CD4-positive, CD25-positive, alpha-beta regulatory T cell (primary cell): ENCODE results near the gene KHNYN. TPM values are rescaled to one million over a fixed set of nuclear protein-coding genes. Genes with fewer than 3 reads are reported as not detected.
"Not testable (repeated sequence)": the region's sequence is repeated elsewhere in the genome, so short reads cannot be mapped to it uniquely, and the experiment has no call there.

Experiments
- ATAC-seq, 2 donors: fragments of 150-1000 bp; cut with Tn5 transposase; one replicate each; pipeline ENCODE4 v1.10.0; 2021; ENCODE audit warnings: low read depth in 2 of 2, moderate number of reproducible peaks in 2 of 2, moderate library complexity in 1 of 2
- DNase-seq, 3 donors: peaks; one replicate each; pipeline versions ENCODE4 v3.0.0 to v3.0.0-alpha.2; 2012 to 2022; ENCODE audit warnings: mixed read lengths in 1 of 3
- H3K27ac ChIP-seq: one replicate; pipeline ENCODE4 v1.7.0; 2013; ENCODE audit warnings: mild to moderate bottlenecking, low read length; ENCODE audit not compliant: insufficient read depth, poor library complexity, severe bottlenecking
- H3K27me3 ChIP-seq: one replicate; pipeline ENCODE4 v1.7.0; 2013; ENCODE audit warnings: low read length; ENCODE audit not compliant: control insufficient read depth, insufficient read depth
- H3K36me3 ChIP-seq: one replicate; pipeline ENCODE4 v1.7.0; 2013; ENCODE audit warnings: mild to moderate bottlenecking, low read length, moderate library complexity; ENCODE audit not compliant: control insufficient read depth, insufficient read depth
- H3K4me1 ChIP-seq: 2 replicates; pipeline ENCODE4 v1.7.0; 2013; ENCODE audit warnings: mild to moderate bottlenecking, low read length; ENCODE audit not compliant: insufficient read depth, control insufficient read depth, poor library complexity, severe bottlenecking
- H3K4me3 ChIP-seq: one replicate; pipeline ENCODE4 v1.7.0; 2013; ENCODE audit warnings: low read depth, mild to moderate bottlenecking, low read length, moderate library complexity
- H3K9me3 ChIP-seq, 2 experiments: 1 replicate in 1 of 2; 2 replicates in 1 of 2; pipeline ENCODE4 v1.7.0; 2013; ENCODE audit warnings: low read length in 2 of 2, mild to moderate bottlenecking in 1 of 2, moderate library complexity in 1 of 2; ENCODE audit not compliant: control insufficient read depth in 2 of 2
- H3K27ac Mint-ChIP-seq, 3 donors: one replicate each; pipeline ENCODE4 v1.8.0; 2020 to 2022; ENCODE audit warnings: mild to moderate bottlenecking in 3 of 3, mixed read lengths in 3 of 3, moderate library complexity in 2 of 3
- H3K27me3 Mint-ChIP-seq: one replicate; pipeline ENCODE4 v1.8.0; 2022; ENCODE audit warnings: mild to moderate bottlenecking, mixed read lengths
- H3K36me3 Mint-ChIP-seq: one replicate; pipeline ENCODE4 v1.8.0; 2020; ENCODE audit warnings: mixed read lengths
- H3K4me1 Mint-ChIP-seq, 4 donors: one replicate each; pipeline ENCODE4 v1.8.0; 2020 to 2022; ENCODE audit warnings: mixed read lengths in 4 of 4, mild to moderate bottlenecking in 1 of 4
- H3K4me3 Mint-ChIP-seq, 4 donors: one replicate each; pipeline ENCODE4 v1.8.0; 2020 to 2022; ENCODE audit warnings: mild to moderate bottlenecking in 4 of 4, mixed read lengths in 4 of 4, moderate library complexity in 3 of 4
- H3K9me3 Mint-ChIP-seq, 7 donors: one replicate each; pipeline ENCODE4 v1.8.0; 2020 to 2022; ENCODE audit warnings: mixed read lengths in 7 of 7, mild to moderate bottlenecking in 3 of 7, moderate library complexity in 2 of 7
- polyA plus RNA-seq, 4 donors: library from polyadenylated mRNA; unstranded; fragments of 300-500 nt; fragmentation: Illumina TruSeq; gene quantifications; one replicate each; pipeline ENCODE4 v1.2.3, GENCODE V29; 2021
- total RNA-seq: library from RNA; stranded (reverse); gene quantifications from one replicate; pipeline ENCODE4 v1.2.3, GENCODE V29; 2022

Gene KHNYN
- total RNA-seq = 139 TPM
- 10 to 100 TPM; 12.4 to 16.5 (median 15.0) TPM for polyA plus RNA-seq

GRCh38 chr14:24429395-24430142 lies at the start of gene KHNYN, which contains the start of gene CBLN3:
Gene KHNYN, plus strand, starts transcription at chr14:24429954. Its CDS starts 777 bp downstream, at chr14:24430731.
Gene CBLN3, minus strand, starts transcription at chr14:24429668. Its CDS starts 614 bp downstream, at chr14:24429054.
- DNase-seq = peak; percentile 81 to 93 (median 89)
- peak within 1 kb of the TSS; percentile 91 for H3K4me3 ChIP-seq
- peaks cover 21% of the 10 kb centered on the region for H3K36me3 ChIP-seq
- peak within 1 kb of the TSS; percentile 93 to 98 (median 97) for H3K27ac Mint-ChIP-seq
- H3K4me1 Mint-ChIP-seq = peaks cover 0 to 56% (median 37%) of the 10 kb centered on the region in 4 donors
- H3K4me3 Mint-ChIP-seq = peak within 1 kb of the TSS; percentile 83 to 95 (median 93)
- no peaks in the 10 kb centered on the region for H3K27me3 ChIP-seq
- no peaks in the 10 kb centered on the region for H3K9me3 Mint-ChIP-seq
- H3K27ac ChIP-seq = peak within 1 kb of the TSS; percentile 95
- H3K27me3 Mint-ChIP-seq = no peaks in the 10 kb centered on the region
- no peaks in the 10 kb centered on the region for H3K9me3 ChIP-seq
- H3K4me1 ChIP-seq = peaks cover 32% of the 10 kb centered on the region
- H3K36me3 Mint-ChIP-seq = peaks cover 13% of the 10 kb centered on the region
- ATAC-seq = peak; percentile 81 to 84

GRCh38 chr14:24381363-24382063 lies 48.2 kb upstream of the KHNYN start:
- H3K4me1 Mint-ChIP-seq = no peaks in the 10 kb centered on the region
- Histone ChIP-seq H3K36me3 (no peaks in the 10 kb centered on the region), H3K4me1 (no peaks in the 10 kb centered on the region), H3K9me3 (no peaks in the 10 kb centered on the region), H3K27ac (no peak overlapping the region), H3K27me3 (peaks cover 7% of the 10 kb centered on the region), H3K4me3 (no peak overlapping the region)
- no peak overlapping the region for H3K27ac Mint-ChIP-seq
- DNase-seq = no peak
- peak; percentile 48 to 58 for ATAC-seq
- H3K9me3 Mint-ChIP-seq = peaks cover 0 to 1% (median 0%) of the 10 kb centered on the region in 7 donors
- peaks cover 15% of the 10 kb centered on the region for H3K27me3 Mint-ChIP-seq
- H3K36me3 Mint-ChIP-seq = no peaks in the 10 kb centered on the region
- H3K4me3 Mint-ChIP-seq = no peak overlapping the region

DNA sequence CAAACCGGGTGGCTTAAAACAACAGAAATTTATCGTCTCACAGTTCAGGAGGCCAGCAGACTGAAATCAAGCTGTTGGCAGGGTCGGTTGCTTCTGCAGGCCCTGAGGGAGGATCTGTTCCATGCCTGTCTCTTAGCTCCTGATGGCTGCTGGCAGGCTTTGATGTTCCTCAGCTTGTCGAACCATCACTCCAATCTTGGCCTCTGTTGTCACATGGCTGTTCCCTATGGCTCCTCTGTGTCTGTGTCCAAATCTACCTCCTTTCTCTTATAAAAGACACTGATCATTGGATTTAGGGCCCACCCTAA lies 47.7 kb upstream of the KHNYN start:
- Mint-ChIP-seq H3K4me3 (no peak overlapping the region), H3K36me3 (no peaks in the 10 kb centered on the region), H3K27ac (no peak overlapping the region), H3K9me3 (peaks cover 0 to 1% (median 0%) of the 10 kb centered on the region in 7 donors), H3K27me3 (peaks cover 14% of the 10 kb centered on the region), H3K4me1 (no peaks in the 10 kb centered on the region)
- Histone ChIP-seq H3K4me1 (no peaks in the 10 kb centered on the region), H3K4me3 (no peak overlapping the region), H3K27ac (no peak overlapping the region), H3K36me3 (no peaks in the 10 kb centered on the region), H3K27me3 (peaks cover 7% of the 10 kb centered on the region), H3K9me3 (no peaks in the 10 kb centered on the region)
- ATAC-seq (no peak), DNase-seq (no peak)

- no peak overlapping the region for H3K4me3 ChIP-seq
- H3K27me3 ChIP-seq = peaks cover 8% of the 10 kb centered on the region
- Mint-ChIP-seq H3K4me1 (peaks cover 0 to 4% (median 0%) of the 10 kb centered on the region in 4 donors), H3K27ac (no peak overlapping the region), H3K27me3 (peaks cover 23% of the 10 kb centered on the region), H3K9me3 (peaks cover 0 to 1% (median 0%) of the 10 kb centered on the region in 7 donors), H3K36me3 (no peaks in the 10 kb centered on the region), H3K4me3 (no peak overlapping the region)
- no peak overlapping the region for H3K27ac ChIP-seq
- H3K36me3 ChIP-seq = no peaks in the 10 kb centered on the region
- DNase-seq (no peak), ATAC-seq (no peak)
- H3K9me3 ChIP-seq = no peaks in the 10 kb centered on the region
- no peaks in the 10 kb centered on the region for H3K4me1 ChIP-seq
Measured at GRCh38 chr14:24384169-24384568, 45.6 kb upstream of the KHNYN start.

DNA sequence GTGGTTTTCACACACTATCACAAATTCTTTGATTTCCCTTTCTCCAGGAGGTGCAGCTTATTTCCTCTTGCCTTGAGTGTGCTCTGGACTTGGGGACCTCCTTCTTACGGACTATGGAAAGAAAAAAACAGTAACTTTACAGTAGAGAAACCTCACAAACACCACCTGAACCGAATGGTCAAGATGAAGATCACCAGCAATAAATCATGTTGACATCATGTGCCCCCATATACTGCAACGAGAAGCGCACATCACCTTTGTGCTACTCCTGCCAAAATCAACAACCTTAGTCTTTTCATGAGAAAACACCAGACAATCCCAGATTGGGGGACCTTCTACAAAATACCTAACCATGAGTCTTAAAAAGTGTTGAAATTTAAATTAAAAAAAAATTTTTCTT lies 44.2 kb upstream of the KHNYN start:
- ATAC-seq (no peak), DNase-seq (no peak)
- H3K27me3 ChIP-seq = peaks cover 10% of the 10 kb centered on the region
- H3K4me3 ChIP-seq = no peak overlapping the region
- no peak overlapping the region for H3K27ac Mint-ChIP-seq
- no peaks in the 10 kb centered on the region for H3K36me3 Mint-ChIP-seq
- H3K9me3 ChIP-seq = no peaks in the 10 kb centered on the region
- H3K4me3 Mint-ChIP-seq = no peak overlapping the region
- no peaks in the 10 kb centered on the region for H3K4me1 ChIP-seq
- H3K27me3 Mint-ChIP-seq = peaks cover 26% of the 10 kb centered on the region
- H3K4me1 Mint-ChIP-seq = peaks cover 0 to 4% (median 0%) of the 10 kb centered on the region in 4 donors
- no peak overlapping the region for H3K27ac ChIP-seq
- peaks cover 0 to 1% (median 0%) of the 10 kb centered on the region in 7 donors for H3K9me3 Mint-ChIP-seq
- H3K36me3 ChIP-seq = no peaks in the 10 kb centered on the region

DNA sequence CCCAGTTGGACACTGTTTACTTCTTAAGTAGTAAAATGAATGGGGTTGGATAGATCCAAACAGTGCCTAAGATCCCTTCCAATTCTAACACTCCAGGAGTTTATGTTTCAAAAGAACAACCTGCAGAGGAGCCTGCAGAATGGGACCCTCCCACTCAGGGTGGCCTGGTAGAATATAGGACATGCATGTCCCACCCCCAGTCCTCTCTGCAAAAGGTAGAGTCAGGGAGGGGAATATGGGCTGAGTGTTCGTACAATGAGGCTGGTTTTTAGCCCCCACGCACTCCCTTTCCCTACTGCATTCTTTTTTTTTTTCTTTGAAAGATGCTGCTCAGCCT lies 42.8 kb upstream of the KHNYN start:
- Histone ChIP-seq H3K4me3 (no peak overlapping the region), H3K36me3 (no peaks in the 10 kb centered on the region), H3K4me1 (no peaks in the 10 kb centered on the region), H3K9me3 (no peaks in the 10 kb centered on the region), H3K27me3 (peaks cover 10% of the 10 kb centered on the region), H3K27ac (no peak overlapping the region)
- no peak for ATAC-seq
- Mint-ChIP-seq H3K36me3 (no peaks in the 10 kb centered on the region), H3K27me3 (peaks cover 35% of the 10 kb centered on the region), H3K27ac (no peak overlapping the region), H3K9me3 (peaks cover 0 to 1% (median 0%) of the 10 kb centered on the region in 7 donors), H3K4me1 (peaks cover 0 to 4% (median 0%) of the 10 kb centered on the region in 4 donors), H3K4me3 (no peak overlapping the region)
- DNase-seq = no peak

DNA sequence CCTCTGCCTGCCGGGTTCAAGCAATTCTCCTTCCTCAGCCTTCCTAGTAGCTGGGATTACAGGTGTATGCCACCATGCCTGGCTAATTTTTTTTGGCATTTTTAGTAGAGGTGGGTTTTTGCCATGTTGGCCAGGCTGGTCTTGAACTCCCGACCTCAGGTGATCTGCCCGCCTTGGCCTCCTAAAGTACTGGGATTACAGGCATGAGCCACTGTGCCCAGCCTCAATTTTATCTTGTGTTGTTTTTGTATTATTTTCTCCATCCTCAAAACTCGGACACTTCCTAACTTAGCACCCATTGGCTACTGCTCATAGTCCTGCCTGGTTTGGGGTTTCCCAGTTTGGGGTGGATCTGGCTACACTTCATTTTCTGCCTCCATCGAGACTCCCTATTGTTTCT lies 42.2 kb upstream of the KHNYN start:
- not testable (repeated sequence) for H3K9me3 ChIP-seq, ATAC-seq, H3K36me3 Mint-ChIP-seq, H3K27ac ChIP-seq, H3K4me1 ChIP-seq, H3K36me3 ChIP-seq, DNase-seq, H3K4me3 Mint-ChIP-seq, H3K4me1 Mint-ChIP-seq, H3K4me3 ChIP-seq, H3K27ac Mint-ChIP-seq, H3K9me3 Mint-ChIP-seq
- peaks cover 40% of the 10 kb centered on the region for H3K27me3 Mint-ChIP-seq
- peaks cover 10% of the 10 kb centered on the region for H3K27me3 ChIP-seq
